Osteocyte (in vitro differentiated cells): ENCODE measurements around the gene ZNF556. TPM values are rescaled to one million over a fixed set of nuclear protein-coding genes. Genes with fewer than 3 reads are reported as not detected.
"Not testable (repeated sequence)": the region's sequence is repeated elsewhere in the genome, so short reads cannot be mapped to it uniquely, and the experiment has no call there.

ENCODE experiments used
- DNase-seq: peaks from one replicate; pipeline ENCODE4 v3.0.0; 2021; ENCODE audit warnings: mixed read lengths; ENCODE audit not compliant: unreplicated experiment; ENCODE audit errors: extremely low spot score
- H3K27ac Mint-ChIP-seq: one replicate; pipeline ENCODE4 v1.8.0; 2021; ENCODE audit warnings: mild to moderate bottlenecking, mixed read lengths; ENCODE audit not compliant: unreplicated experiment
- H3K27me3 Mint-ChIP-seq: one replicate; pipeline ENCODE4 v1.8.0; 2021; ENCODE audit warnings: mixed read lengths; ENCODE audit not compliant: unreplicated experiment
- H3K36me3 Mint-ChIP-seq: one replicate; pipeline ENCODE4 v1.8.0; 2021; ENCODE audit warnings: mixed read lengths; ENCODE audit not compliant: unreplicated experiment
- H3K4me1 Mint-ChIP-seq: one replicate; pipeline ENCODE4 v1.8.0; 2021; ENCODE audit warnings: mixed read lengths; ENCODE audit not compliant: unreplicated experiment
- H3K4me3 Mint-ChIP-seq: one replicate; pipeline ENCODE4 v1.8.0; 2021; ENCODE audit warnings: mild to moderate bottlenecking, moderate library complexity, mixed read lengths; ENCODE audit not compliant: unreplicated experiment
- H3K9me3 Mint-ChIP-seq: one replicate; pipeline ENCODE4 v1.8.0; 2021; ENCODE audit warnings: mixed read lengths; ENCODE audit not compliant: unreplicated experiment
- CTCF ChIP-seq: fragments of 200-600 bp; sonication (generic); IDR thresholded peaks from 2 replicates; pipeline ENCODE4 v1.5.0; 2021; ENCODE audit warnings: antibody characterized with exemption, mild to moderate bottlenecking, moderate library complexity
- total RNA-seq: library from RNA; stranded (reverse); gene quantifications from 2 replicates; pipeline ENCODE4 v1.2.1, GENCODE V29; 2021

Gene ZNF556
- total RNA-seq, 1 donor from 2014 or later = not detected

- H3K36me3 Mint-ChIP-seq = no peaks in the 10 kb centered on the region
- peaks cover 11% of the 10 kb centered on the region for H3K9me3 Mint-ChIP-seq
- no peaks in the 10 kb centered on the region for H3K4me1 Mint-ChIP-seq
- H3K4me3 Mint-ChIP-seq = no peak overlapping the region
- TF ChIP-seq CTCF = no peak
- H3K27me3 Mint-ChIP-seq = no peaks in the 10 kb centered on the region
- no peak for DNase-seq
- H3K27ac Mint-ChIP-seq = no peak overlapping the region
These were observed 1.6 kb upstream of the ZNF556 start for GRCh38 chr19:2865334-2866100.

GRCh38 chr19:2866495-2867024, 575 bp upstream of the ZNF556 start:
- DNase-seq = no peak
- no peaks in the 10 kb centered on the region for H3K36me3 Mint-ChIP-seq
- H3K4me3 Mint-ChIP-seq = no peak overlapping the region
- H3K27ac Mint-ChIP-seq = no peak overlapping the region
- no peak for TF ChIP-seq CTCF
- no peaks in the 10 kb centered on the region for H3K4me1 Mint-ChIP-seq
- H3K9me3 Mint-ChIP-seq = peaks cover 8% of the 10 kb centered on the region
- H3K27me3 Mint-ChIP-seq = no peaks in the 10 kb centered on the region

- H3K4me1 Mint-ChIP-seq = no peaks in the 10 kb centered on the region
- no peak for DNase-seq
- no peak overlapping the region for H3K4me3 Mint-ChIP-seq
- H3K36me3 Mint-ChIP-seq = no peaks in the 10 kb centered on the region
- H3K27ac Mint-ChIP-seq = no peak overlapping the region
- H3K27me3 Mint-ChIP-seq = no peaks in the 10 kb centered on the region
- TF ChIP-seq CTCF = no peak
- no peaks in the 10 kb centered on the region for H3K9me3 Mint-ChIP-seq
These were observed 2.5 kb downstream of the ZNF556 start for GRCh38 chr19:2869618-2870017.

GRCh38 chr19:2872175-2872574, 5.0 kb downstream of the ZNF556 start:
- not testable (repeated sequence) for H3K27me3 Mint-ChIP-seq, H3K4me1 Mint-ChIP-seq, H3K4me3 Mint-ChIP-seq, H3K27ac Mint-ChIP-seq, H3K36me3 Mint-ChIP-seq, DNase-seq, H3K9me3 Mint-ChIP-seq
- peak; percentile 33 for TF ChIP-seq CTCF

- Mint-ChIP-seq H3K36me3 (no peaks in the 10 kb centered on the region), H3K27ac (no peak overlapping the region), H3K4me1 (no peaks in the 10 kb centered on the region), H3K9me3 (no peaks in the 10 kb centered on the region), H3K27me3 (no peaks in the 10 kb centered on the region), H3K4me3 (no peak overlapping the region)
- no peak for DNase-seq
- TF ChIP-seq CTCF = no peak
These were observed 10.5 kb downstream of the ZNF556 start for GRCh38 chr19:2877398-2878331.
